HTR-8/SVneo (cell line): ENCODE data around the gene ACTR3.
"Not testable (repeated sequence)": the region's sequence is repeated elsewhere in the genome, so short reads cannot be mapped to it uniquely, and the experiment has no call there.

Experiments used
- DNase-seq: peaks from one replicate; pipeline ENCODE4 v3.0.0; 2011; ENCODE audit warnings: low spot score, mixed read lengths; ENCODE audit not compliant: insufficient read length
- FAIRE-seq: peaks from 2 replicates; lab custom pipeline; 2011; peaks lifted over from hg19 to GRCh38; lab: Jason Lieb, UNC

The ACTR3 gene

DNA sequence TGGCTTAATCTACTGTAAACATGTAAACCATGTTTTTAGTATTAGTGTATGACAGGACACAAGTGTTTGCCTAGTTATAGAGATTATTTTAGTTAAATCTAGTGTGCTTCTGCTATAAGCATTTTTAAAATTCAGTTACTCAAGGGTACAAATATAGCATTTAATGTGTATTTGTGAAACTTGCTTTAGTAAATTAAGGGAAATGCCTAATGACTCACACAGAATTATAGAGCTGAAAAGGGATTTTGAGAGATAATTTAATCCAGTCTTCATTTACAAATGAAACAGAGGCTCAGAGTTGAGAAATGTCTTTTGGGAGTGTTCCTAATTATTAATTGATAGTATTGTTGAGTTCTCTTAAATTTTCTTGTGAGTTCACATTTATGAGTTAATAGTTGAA, 8.2 kb downstream of the ACTR3 start:
- FAIRE-seq = no peak
- DNase-seq = no peak

DNA sequence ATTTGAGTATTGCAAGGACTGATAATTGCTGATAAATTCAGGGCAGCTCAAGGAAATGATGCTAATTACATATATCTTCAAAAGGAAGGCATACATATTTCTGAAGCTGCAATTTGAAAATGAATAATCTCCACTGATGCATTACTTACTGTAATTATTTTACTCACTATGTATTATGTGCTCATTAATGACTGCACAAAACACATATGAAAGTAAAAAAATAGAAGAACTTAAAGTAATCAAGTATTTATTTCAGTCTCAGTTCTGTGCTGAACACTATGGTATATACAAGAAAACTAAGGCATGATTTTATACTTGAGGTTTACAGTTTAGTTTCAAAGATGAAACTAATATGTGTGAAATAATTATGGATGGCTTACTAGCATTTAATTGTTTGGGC, 9.3 kb downstream of the ACTR3 start:
- DNase-seq = no peak
- no peak for FAIRE-seq

DNA sequence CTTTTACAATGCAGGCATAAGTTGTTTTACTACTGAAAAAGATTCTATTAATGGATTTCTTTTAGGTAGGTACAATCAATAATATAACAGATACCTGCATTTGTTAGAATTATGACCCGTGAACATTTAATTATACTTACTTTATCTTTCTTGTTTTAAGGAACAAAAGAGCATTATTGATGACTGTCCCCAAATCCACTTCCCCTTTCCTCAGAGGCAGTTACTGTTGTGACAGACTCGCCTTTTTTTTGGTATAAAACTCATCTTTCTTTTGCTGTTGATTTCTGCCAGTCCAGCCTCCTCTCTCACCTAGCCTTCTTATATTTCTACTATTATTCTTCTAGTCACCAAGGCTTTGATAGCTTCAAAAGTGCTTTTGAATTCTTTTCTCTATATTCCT, 12.1 kb downstream of the ACTR3 start:
- FAIRE-seq = no peak
- DNase-seq = no peak

DNA sequence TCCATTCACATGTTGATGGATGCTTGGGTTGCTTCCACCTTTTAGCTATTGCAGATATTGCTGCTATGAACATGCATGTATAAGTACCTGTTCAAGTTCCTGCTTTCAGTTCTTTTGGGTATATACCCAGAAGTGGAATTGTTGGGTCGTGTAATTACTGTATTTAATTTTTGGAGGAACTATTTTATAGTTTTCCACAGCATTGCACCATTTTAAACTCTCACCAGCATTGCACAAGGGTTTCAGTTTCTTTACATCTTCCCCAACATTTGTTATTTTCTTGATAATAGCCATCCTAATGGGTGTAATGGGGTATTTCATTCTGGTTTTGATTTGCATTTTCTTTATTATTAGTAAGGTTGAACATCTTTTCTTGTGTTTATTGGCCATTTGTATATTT, 16.0 kb downstream of the ACTR3 start:
- no peak for FAIRE-seq
- no peak for DNase-seq

DNA sequence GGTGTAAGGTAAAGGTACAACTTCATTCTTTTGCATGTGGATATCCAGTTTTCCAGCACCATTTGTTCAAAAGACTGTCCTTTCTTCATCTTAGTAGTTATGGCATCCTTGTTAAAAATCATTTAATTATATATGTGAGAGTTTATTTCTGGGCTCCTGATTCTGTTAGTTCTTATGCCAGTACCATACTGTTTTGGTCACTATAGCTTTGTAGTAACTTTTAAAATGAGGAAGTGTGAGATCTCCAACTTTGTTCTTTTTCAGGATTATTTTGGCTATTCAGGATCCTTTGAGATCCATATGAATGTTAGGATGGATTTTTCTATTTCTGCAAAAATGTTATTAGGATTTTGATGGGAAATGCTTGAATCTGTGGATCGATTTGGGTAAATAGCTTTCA, 16.8 kb downstream of the ACTR3 start:
- FAIRE-seq = no peak
- DNase-seq = no peak

DNA sequence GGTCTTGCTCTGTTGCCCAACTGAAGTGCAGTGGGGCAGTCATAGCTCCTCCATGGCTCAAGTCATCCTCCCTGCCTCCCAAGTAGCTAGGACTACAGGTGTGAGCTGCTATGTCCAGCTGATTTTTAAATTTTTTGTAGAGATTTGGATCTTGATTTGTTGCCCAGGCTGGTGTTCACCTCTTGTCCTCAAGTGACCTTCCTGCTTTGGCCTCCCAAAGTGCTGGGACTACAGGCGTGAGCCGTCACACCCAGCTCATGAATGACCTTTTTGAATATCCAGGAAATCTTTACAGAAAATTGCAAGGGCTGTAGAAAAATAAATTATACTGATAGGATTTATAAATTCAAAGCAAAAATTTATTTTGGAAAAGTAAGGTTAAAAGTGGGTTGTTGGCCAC, 17.4 kb downstream of the ACTR3 start:
- no peak for DNase-seq
- no peak for FAIRE-seq

DNA sequence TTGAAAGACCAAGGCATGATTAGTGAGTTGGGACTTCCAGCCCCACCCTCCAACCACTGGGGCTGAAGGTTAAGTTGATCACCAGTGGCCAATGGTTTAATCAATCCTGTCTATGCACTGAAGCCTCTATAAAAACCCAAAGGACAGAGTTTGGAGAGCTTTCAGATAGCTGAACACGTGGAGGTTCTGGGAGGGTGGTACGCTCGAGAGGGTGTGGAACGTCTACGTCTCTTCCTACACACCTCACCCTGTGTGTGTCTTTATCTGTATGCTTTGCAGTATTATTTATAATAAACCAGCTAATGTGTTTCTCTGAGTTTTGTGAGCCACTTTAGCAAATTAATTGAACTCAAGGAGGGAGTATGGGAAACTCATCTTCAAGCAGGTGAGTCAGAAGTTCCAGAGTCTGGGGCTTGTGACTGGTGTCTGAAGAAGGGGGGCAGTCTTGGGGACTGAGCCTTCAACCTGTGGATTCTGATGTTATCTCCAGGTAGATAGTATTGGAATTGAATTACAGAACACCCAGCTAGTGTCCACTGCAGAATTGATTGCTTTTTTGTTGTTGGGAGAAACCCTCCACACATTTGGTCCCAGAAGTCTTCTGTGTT, 20.3 kb downstream of the ACTR3 start:
- DNase-seq = no peak
- FAIRE-seq = no peak

DNA sequence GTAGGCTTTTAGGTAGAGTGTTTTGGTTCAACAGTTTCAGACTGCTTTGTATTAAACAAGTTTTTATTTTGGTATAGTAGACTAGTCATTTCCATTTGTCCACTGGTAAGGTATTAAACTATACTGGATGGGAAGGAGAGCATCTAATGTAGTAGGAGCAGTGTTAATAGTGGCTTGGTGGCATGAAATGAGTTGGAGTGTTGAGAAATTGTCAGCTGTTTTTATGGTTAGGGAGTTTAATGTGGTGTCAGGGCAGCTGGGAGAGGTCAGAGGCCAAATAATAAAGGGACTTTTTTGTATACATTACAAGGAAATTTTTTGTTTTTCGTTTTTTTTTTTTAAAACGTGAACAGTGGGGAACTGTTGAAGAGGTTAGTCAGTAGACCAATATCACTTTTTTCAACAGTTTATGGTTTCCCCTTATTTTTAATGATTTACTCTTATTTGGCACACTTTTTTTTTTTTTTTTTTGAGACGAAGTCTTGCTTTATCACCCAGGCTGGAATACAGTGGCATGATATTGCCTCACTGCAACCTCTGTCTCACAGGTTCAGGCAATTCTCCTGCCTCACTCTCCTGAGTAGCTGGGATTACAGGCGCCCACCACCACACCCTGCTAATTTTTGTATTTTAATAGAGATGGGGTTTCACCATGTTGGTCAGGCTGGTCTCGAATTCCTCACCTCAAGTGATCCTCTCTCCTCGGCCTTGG, 21.2 kb downstream of the ACTR3 start:
- FAIRE-seq = no peak
- no peak for DNase-seq

DNA sequence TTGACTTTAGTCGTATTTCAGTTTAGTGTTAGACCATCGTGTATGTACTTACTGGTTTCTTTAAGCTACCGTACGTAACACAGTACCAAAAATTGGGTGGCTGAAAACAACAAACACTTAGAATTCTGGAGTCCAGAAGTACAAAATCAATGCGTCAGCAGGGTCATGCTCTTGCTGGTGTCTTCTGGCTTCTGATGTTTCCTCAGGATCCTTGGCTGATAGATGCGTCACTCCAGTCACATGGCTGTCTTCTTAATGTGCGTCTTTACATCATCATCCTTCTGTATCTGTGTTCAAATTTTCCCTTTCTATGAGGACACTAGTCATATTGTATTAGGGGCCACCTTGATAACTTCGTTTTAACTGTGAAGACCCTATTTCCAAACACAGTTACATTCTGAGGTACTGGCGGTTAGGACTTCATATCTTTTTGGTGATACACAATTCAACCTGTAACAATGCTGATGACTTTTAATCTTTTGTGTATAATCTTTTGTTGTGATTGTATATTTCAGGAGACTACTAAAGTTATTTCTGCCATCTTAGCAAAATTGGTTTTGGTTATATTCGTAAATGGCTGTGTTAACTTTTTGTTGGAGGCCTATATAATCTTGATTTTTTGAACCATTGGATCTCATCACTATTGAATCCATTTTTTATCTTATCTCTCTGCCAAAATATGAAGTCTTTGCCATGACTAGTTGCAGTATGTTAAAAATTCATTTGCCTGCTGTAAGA, 25.4 kb downstream of the ACTR3 start:
- DNase-seq (no peak), FAIRE-seq (no peak)

DNA sequence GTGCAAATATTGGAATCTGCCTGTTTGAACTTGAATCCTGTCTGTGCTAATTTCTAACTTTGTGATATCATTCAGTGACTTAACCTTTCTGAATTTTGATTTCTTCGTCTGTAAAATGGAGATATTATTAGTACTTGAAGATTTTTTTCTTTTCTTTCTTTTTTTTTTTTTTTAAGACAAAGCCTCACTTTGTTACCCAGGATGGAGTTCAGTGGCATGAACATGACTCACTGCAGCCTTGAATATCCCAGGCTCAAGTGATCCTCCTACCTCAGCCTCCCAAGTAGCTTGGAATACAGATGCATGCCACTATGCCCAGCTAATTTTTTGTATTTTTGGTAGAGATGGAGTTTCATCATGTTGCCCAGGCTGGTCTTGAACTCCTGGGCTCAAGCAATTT, 28.3 kb downstream of the ACTR3 start:
- no peak for DNase-seq
- FAIRE-seq = no peak

DNA sequence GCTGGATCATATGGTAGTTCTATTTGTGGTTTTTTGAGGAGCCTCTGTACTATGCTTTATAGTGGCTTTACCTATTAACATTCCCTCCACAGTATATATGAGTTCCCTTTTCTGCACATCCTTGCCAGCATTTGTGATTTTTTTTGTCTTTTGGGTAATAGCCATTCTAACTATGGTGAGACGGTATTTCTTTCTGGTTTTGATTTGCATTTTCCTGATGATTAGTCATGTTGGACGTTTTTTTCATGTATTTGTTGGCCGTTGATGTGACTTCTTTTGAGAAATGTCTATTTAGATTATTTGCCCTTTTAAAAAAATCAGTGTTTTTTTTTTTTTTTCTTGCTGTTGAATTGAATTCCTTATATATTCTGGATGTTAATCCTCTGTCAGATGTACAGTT, 31.1 kb downstream of the ACTR3 start:
- no peak for FAIRE-seq
- no peak for DNase-seq

DNA sequence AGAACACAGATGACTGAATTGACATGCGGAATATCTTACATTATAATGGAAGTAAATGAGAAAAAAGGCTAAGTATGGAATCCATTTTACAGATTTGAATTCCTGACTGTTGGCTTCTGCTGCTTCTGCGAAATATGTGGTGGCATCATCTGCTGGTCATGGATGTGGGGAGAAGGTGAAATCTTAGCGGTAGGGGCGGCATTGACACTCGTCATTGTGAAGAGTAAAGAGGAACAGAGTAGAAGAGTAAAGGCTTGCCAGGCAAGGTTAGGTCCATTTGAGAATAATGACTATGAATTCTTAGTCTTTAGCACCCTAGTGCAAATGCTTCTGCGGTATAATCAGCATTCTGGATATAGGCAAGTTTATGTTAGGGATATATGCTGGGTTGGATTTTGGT, 32.4 kb downstream of the ACTR3 start:
- DNase-seq (no peak), FAIRE-seq (no peak)

DNA sequence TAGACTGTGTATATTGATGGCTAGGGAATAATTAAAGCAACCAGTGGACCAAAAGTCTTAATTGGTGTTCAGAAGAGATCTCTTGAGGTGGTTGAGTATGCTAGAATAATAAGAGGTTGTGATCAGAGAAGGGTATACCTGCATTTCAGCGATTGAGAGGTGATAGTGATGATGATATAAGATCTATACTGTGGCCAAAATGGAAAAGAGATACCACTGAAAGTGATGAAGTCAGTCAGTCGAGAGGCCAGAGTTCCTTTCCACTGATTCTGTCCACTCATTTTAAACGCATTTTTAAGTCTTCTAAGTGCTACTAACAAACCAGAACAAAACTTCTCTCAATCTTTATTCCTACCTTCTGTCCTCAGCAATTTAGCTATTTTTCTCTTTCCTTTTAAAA, 32.9 kb downstream of the ACTR3 start:
- no peak for FAIRE-seq

DNA sequence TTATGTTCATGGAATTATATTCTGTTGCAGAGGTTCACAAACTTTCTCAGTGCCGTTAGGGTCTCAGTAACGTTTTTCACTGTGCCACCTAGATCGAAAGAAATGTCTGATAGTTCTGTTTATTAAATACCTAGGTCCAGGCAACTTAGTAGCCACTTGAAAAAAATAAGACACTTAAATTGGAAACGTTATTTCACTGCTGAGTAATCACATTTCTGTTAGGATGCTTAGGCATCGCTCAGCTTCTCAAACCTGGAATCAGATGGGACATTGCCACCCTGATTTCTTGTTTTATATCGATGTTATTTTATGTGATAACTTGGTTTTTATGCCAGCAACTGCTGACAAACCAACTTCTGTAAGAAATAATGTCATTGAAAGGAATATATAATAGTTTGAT, 36.0 kb downstream of the ACTR3 start:
- FAIRE-seq (no peak), DNase-seq (no peak)

More for the DNA sequence above, 32.9 kb downstream of the ACTR3 start:
- DNase-seq = no peak

DNA sequence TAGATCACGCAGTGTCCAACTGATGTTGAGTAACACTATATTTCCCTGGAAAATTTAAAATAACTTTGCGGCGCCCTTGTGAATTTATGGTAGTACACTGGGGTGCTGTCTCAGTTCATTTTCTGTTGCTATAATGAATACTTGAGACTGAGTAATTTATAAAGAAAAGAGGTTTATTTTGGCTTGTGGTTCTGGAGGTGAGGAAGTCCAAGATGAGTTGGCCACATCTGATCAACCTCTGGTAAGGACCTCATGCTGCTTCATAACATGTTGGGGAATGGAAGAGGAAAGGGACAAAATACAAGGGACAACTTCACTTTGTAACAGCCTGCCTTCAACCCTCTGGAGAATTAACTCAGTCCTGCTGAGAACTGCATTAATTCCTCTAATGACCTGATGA, 36.4 kb downstream of the ACTR3 start:
- DNase-seq (no peak), FAIRE-seq (no peak)

DNA sequence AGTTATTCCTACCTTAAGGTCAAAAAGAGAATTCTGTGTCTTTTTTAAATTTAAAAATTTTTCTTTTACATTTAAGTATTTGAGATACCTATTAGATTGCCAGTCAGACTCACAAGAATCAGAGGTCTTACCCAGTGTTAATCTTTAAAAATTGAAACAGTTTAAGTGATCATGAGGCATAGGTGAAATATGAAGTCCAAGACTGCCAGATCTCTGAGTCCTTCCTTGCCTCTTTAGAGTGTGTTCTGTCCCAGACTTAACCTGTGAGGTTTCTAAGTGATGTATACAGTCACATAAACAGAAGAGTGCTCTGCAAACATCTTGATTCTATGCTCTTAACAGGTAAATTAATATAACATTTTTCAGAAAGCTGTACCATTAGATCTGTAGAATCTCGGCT, 40.6 kb downstream of the ACTR3 start:
- DNase-seq (no peak), FAIRE-seq (no peak)

DNA sequence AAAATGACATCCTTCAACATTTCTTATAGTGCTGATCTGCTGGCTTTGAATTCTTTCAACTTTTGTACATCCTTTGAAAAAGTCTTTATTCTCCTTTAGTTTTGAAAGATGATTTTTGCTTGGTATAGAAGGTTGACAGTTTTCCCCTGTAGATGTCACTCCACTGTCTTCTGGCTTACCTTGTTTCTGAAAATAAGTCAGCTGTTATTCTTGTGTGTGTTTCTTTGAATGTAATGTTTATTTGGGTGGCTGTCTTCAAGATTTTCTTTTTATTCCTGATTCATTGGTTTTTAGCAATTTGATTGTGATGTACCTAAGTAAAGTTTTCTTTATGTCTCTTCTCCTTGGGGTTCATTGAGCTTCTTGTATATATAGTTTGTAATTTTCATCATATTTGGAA, 47.6 kb downstream of the ACTR3 start:
- DNase-seq (no peak), FAIRE-seq (no peak)

DNA sequence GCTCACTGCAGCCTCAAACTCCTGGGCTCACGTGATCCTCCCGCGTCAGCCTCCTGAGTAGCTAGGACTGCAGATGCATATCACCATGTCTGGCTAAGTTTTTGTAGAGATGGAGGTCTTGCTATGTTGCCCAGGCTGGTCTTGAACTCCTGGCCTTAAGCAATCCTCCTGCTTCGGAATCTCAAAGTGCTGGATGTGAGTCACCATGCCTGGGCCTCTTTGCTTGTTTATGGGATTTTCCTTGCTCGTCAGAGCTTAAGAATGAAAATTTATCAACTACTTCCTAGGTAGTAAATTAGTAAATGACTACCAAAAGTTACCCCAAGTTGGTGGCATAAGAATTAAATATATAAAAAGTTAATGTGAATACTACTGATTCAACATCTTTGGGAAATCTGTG, 51.0 kb downstream of the ACTR3 start:
- DNase-seq (no peak), FAIRE-seq (no peak)

DNA sequence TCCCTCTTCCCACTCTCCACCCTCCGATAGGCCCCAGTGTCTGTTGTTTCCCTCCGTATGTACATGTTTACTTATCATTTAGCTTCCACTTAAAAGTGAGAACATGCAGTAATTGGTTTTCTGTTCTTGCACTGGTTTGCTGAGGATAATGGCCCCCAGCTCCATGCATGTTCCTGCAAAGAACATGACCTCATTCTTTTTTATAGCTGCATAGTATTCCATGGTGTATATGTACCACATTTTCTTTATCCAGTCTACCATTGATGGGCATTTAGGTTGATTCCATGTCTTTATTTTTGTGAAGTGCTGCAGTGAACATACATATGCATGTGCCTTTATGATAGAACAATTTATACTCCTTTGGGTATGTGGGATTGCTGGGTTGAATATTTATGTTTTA, 55.9 kb downstream of the ACTR3 start:
- not testable (repeated sequence) for DNase-seq, FAIRE-seq

DNA sequence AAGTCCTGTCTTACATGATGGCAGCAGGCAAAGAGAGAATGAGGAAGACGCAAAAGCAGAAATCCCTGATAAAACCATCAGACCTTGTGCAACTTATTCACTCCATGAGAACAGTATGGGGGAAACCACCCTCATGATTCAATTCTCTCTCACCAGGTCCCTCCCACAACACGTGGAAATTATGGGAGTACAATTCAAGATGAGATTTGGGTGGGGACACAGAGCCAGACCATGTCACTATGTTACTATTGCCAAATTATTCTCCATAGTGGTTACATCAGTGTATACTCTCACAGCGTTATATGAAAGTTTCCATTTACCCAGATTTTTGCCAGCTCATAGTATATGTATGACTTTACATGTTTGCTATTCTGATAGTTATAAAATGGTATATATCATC, 61.0 kb downstream of the ACTR3 start:
- DNase-seq, FAIRE-seq: not testable (repeated sequence)

DNA sequence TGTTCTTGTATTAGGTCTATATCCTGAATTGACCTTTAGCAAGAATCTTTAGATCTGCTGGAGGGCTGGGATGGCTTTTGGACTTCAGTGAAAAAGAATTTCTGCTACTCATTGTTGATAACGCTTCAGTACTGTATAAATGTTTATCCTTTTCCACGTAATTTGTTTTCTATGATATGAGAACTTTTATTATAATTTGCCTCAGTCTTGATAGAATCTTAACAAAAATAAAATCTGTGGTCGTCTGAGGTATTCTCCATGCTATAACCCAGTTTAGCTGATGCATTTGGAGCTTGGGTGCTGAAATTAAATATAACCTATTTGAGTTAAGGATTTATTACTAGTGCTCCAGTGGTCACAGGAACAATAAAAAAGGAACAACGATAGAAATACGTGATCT, 71.1 kb downstream of the ACTR3 start:
- FAIRE-seq = no peak

More for the DNA sequence above, 71.1 kb downstream of the ACTR3 start:
- no peak for DNase-seq
